NCI-H128 (cell line): Measurements from ENCODE around the gene QPCTL.

ENCODE experiments used
- DNase-seq: peaks from one replicate; lab custom pipeline; 2025; ENCODE audit not compliant: unreplicated experiment; lab: John Stamatoyannopoulos, UW

QPCTL gene

GRCh38 chr19:45692187-45693105 is at the start of gene QPCTL:
Gene QPCTL (plus strand): TSS chr19:45692666. CDS start chr19:45692704, 38 bp downstream.
- peak; percentile 98 for DNase-seq

DNA sequence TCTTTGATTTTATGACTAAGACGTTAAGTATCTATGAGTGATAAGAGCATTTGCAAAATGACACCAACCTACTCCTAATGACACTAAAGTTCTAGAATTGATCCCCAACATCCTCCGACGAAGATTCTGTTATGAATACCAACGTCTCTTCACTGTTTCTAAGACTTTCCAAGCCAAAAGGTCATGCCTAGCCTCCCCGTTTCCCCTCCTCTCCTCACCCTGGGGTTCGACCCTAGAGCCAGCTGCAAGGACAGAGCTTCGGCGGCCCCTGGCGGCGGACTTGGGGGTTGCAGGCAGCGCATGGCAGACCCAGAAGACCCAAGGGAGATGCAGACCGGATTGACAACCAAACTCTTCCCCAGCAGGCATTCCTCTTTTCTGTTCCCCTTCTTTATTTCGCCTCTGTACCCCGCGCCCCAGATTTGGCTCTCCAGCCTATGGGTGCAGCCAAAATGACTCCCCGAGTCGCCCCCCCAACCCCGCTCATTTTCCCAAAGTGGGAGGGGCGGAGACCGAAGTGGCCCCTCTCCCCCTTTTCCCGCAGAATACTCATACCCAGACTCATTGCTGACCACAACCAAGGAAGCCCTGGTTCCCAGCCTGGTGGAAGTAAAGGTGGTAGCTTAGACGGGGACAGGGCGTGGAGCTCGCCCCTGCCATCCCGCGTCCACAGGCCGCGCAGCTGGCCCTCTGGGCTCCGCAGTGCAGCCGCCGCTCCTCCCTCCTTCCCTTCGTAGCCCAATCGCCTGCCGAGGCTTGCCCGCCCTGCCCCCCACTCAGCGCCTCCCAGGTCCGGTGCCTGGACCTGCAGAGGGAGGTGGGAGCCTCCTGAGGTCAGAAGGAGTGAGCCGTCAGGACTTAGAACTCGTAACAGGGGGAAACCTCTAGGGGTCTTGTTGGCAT is 49.2 kb upstream of the QPCTL start:
- DNase-seq: peak; percentile 67

- no peak for DNase-seq
These were observed 48.3 kb upstream of the QPCTL start for GRCh38 chr19:45643927-45644771.

GRCh38 chr19:45645068-45645630 is 47.3 kb upstream of the QPCTL start:
- DNase-seq: no peak

GRCh38 chr19:45645631-45646344 is 46.7 kb upstream of the QPCTL start:
- DNase-seq: peak; percentile 80

GRCh38 chr19:45646345-45646698 is 46.1 kb upstream of the QPCTL start:
- no peak for DNase-seq

DNA sequence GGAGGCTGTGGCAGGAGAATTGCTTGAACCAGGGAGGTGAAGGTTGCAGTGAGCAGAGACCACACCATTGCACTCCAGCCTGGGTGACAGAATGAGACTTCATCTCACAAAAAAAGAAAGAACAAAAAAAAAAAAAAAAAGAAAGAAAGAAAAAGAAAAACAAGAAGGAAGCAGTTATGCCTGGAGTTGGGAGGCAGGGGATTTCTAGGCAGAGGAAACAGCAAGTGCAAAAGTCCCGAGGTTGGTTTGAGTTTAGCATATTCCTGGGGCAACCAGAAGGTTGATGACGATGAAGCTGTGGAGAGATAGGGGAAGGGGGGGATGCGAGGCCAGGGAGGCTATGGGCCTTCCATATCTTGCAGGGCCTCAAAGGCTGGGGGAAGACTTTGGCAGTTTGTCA is 41.7 kb upstream of the QPCTL start:
- no peak for DNase-seq

DNA sequence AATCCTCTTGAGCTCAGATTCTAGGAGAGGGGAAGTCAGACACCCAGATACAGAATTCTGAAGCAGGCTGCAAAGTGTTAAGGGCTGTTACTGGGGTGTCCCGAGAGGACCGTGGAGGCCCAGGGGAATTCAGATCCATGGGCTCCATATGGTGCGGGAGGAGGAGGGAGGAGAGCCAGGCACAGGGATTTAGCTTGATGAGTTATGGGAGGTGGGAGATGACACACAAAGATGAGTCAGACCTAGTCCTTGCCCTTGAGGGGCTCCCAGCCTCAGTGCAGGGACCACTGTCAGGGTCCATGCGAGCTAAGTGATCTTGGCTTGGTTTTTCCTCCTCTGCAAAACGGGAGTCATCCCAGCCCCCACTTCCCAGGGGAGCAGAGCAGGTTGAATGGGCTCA is 38.8 kb upstream of the QPCTL start:
- DNase-seq: no peak

GRCh38 chr19:45655073-45655472 is 37.4 kb upstream of the QPCTL start:
- DNase-seq: no peak

- no peak for DNase-seq
These were observed 34.8 kb upstream of the QPCTL start for GRCh38 chr19:45657520-45658167.

GRCh38 chr19:45659096-45659729 is 33.3 kb upstream of the QPCTL start:
- DNase-seq: no peak

DNA sequence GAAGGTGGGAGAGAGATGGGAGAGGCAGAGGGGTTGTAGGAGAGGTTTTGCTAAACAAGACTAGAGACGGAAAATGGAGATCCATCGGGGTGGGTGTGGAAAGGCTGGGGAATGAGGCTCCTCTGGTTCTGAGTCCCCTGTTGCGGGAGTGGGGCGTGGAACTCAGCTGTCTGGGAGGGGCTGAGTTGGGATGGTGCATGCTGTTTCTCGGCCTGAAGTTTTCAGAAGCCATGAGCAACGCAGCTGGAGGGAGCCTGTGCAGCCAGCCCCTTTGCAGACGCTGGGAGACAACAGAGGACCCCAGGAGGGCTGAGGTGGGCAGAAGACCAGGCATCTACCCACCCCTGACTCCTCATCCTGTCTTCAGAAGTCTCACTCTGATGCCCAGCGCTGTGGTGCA is 31.8 kb upstream of the QPCTL start:
- no peak for DNase-seq

DNA sequence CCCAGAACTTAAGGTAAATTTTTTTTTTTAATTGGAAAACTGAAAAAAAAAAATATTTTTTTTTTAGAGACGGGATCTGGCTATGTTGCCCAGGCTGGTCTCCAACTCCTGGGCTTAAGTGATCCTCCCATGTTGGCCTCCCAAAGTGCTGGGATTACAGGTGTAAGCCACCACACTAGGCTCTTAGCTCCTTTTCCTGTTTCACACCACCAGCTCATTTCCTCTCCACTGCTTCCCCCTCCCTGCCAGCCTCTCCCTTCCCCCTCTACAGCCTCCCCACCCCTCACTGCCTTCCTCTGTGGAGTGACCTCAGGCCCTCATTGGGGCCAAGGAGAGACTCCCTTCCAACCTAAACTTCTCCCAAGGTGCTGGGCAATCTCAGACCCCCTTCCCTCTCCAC is 28.7 kb upstream of the QPCTL start:
- DNase-seq: no peak

DNA sequence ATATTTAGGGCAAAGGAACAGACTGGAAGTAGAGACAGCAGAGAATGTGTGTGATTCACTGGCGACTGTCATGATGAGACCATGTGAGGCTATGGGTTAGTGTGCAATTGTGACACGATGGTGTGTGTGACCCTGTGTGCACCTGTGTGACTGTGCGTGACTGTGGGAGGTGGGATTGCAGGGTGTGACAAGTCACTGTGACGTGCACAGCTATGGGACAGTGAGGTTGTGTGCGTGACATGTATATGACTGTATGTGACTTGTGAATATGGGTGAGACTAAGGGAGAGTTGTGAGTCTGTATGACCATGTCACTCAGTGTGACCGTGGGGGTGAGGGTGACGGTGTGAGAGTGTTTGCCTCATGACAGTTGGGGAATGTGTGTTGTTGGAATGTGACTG is 27.9 kb upstream of the QPCTL start:
- DNase-seq: no peak

GRCh38 chr19:45667620-45668341 is 24.7 kb upstream of the QPCTL start, which contains the start of gene GIPR:
Gene GIPR (plus strand): TSS chr19:45668221. CDS start chr19:45669521, 1,300 bp downstream.
- DNase-seq: no peak

DNA sequence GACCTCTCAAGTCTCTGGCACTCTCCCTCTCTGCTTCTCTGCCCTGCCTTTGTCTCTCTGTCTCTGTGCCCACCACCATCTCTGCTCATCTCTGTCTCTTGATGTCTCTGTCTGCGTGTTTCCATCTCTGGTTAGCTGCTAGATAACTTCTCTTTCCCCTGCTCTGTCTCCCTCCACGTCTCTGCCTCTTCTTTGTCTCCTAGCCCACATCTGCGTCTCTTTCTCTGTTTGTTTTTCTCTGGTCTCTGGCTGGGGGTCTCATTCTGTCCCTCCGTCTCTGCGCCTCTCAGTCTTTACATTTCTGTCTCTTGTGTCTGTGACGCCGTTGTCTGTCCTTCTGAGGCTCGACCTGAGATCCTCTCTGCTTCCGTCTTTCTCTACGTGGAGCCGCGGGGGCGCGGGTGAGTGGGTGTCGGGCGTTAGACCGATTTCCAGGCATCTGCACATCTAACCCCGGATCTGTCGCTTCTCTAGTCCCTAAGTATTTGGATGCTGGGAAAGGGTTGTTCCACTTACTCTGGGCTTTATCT is 24.1 kb upstream of the QPCTL start:
- DNase-seq: no peak

GRCh38 chr19:45670670-45671453 is 21.6 kb upstream of the QPCTL start:
- no peak for DNase-seq
